Fibroblast of peridontal ligament (primary cell): ENCODE measurements around the gene ACP6.

Experiments used
- DNase-seq: peaks from one replicate; pipeline ENCODE4 v3.0.0-alpha.2; 2010; ENCODE audit errors: extremely low read depth

ACP6 gene

DNA sequence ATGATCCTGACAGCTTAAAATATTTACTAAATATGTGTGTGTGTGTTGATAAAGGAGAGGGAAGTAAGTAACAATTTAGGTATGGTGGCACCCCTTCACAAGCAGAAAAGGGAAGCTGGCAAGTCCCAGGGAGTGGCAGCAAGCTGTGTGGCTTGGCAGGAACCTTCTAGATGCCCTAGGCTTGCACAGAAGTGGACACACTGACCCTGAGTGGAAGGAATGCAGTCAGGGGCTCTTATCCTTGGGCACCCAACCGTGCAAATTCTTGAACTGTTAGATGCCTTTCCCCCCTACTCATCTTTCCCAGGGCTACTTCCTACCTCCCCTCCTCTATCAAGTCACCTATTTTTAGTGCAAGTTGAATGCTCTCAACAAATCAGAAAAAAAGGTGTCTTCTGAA is 18.9 kb downstream of the ACP6 start:
- DNase-seq = no peak

DNA sequence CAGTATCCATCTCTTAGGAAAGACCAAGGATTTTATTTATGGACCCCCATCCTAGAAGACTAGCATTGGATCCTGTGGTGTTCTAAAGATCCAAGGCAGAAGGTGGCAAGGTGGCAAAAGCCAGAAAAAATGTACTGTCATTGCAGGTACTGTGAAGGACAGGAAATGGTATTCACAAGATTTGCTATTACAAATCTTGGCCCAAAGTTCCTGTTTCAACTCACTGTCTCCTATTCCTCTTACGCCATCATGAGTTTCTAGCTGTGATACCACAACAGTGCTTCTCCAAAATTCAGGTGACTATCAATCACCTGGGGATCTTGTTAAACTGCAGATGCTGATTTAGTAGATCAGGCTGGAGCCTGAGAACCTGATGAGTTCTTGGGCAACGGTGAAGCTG is 21.4 kb downstream of the ACP6 start:
- no peak for DNase-seq

DNA sequence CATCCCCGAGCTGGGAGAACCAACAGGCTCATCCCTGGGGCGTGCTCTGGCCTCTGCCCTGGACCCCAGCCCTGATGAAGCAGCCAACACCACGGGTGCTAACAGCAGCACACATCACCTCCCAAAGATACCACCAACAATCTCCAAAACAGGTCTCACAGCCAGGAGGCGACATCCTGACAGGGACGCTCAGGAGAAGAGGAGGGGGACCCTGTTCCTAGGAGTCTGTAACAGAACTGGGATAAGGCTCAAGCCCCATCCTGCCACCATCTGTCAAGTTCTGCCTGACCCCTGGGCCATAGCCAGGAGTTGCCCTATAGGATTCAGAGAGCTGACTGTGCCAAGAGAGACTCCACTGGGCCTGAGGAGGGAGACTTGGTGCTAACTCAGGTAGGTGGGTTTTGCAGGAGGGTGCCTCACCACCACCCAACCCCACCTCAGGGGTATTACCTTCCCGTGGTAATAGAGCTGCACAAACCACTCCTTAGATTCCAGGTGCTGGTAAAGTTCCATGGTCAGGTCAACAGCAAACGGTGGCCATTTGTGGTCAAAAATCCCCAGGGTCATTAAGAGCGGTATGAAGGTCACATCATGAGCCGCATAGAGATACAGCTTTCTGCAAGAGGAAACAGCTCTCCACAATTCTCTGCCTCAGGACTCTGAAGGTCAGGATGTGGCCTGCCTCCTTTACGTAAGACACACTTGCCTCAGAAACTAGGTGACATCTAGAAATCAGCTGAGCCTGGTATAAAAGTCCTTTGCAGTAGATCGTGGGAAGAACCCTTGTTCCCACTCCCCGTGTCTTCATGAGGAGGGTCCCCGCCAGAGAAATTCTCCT is 22.3 kb downstream of the ACP6 start:
- DNase-seq = no peak

DNA sequence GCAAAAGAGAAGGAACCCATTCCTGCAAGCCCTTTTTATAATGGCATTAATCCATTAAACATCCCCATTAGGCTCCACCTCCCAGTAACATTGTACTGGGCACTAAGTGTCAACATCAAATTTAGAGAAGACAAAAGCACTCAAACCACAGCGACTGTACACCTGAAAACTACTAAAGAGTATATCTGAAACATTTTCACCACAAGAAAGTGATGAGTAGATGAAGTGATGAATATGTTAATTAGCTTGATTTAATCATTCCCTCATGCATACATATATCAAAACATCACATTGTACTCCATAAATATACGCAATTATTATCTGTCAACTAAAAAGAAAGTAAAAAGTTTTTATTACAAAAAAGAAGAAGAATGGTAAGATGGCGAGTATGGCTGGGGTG is 26.4 kb downstream of the ACP6 start:
- no peak for DNase-seq

DNA sequence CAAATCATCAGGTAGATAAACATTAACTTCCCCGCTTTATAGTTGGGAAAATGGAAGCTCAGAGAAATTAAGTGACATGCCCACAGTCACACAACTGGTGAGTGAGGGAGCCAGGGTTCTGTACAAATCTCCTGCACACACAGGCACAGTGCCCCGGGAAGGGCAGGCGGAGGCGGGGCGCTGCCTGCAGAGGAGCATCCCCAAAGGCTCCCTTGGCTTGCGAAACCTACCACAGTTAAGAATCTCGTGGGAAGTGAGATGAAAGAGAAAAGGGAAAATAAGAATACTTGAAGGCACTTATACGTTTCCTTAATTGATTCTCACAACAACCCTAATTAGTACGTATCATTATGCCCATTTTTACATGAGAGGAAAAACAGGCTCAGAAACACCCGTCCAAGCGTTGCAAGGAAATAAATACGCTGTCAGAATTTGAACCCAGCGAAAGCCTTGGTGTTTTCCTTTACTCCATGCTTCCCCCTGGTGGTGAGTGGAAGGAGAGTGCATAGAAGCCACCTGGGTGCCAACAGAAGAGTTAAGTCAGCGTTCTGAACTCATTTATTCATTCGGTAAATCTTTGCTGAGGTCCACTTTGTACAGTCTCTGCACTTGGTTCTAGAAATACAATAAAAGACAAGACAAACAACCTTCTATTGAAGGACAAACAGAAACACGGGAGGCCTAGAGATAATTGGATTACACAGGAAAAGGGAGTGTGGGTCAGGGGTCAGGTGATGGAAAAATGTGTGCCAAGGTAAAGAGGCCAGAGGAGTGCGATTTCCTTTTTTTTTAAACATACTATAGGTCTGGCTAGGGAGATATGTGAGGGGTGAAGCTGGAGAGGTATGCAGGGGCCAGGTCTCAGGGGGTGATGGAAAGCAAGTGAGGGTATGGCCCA is 28.4 kb downstream of the ACP6 start:
- peak; percentile 68 for DNase-seq

DNA sequence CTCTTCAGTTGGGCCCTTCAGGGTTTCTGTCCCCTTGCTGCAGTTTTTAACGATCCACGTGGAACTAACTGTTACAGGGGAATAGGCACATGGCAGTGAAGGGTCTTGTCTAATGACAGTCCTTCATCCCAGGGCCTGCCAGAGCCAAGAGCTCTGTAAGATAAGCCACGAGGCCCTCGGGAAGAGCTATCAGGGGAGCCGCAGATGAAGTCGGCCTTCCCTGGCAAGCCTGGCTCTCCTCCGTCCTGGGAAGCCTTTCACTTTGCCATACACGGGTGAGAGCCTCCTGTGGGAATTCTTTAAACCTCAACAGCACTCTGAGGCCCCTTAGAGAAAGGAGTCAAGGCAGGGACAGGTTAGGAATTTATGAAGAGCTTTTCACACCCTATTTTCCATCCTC is 29.0 kb downstream of the ACP6 start:
- DNase-seq = no peak

DNA sequence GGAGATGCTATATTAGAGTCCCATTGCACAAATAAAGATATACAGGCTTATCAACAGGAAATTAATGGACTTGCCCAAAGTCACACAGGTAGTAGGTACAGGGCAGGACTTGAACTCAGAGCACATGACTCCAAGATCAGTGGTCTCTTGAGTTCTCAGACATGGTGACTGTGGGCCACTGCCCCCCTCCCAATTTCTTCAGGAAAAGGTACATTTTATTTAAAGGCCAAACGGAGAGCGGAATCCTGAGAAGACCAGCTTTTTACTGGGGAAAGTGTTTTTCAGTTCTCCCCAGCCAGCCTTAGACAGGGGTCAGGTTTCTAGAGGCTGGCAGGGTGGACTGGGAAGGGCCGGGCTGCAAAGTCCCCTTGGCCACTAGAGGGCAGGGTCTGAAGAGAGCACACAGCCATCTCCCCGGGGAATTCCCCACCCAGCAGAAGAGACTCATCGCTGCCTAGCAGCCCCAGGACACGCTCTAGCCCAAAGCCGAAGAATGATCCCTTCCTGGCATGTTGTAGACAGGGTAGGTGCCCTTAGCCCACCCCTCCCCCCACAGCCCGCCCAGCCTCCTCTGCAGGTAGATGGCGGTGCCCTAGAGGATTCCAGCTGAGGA is 29.7 kb downstream of the ACP6 start:
- peak; percentile 45 for DNase-seq

DNA sequence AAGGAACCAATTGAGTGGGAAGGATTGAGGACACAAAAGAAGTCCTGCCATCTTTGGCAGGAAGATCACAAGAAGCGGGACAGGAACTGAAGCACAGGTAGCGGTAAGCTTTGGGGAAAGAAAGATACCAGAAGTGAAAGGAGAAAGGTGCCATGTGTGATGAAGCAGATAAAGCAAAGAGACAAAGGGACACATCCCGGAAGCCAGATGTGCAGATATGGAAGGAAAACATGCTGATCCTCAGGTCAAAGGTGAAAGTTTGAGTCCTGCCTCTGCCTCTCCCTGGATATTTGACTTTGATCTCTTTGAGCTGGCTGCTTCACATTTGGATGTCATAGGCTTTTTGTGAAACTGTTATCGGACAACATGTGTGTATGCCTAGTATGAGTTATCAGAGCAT is 34.0 kb downstream of the ACP6 start:
- no peak for DNase-seq

DNA sequence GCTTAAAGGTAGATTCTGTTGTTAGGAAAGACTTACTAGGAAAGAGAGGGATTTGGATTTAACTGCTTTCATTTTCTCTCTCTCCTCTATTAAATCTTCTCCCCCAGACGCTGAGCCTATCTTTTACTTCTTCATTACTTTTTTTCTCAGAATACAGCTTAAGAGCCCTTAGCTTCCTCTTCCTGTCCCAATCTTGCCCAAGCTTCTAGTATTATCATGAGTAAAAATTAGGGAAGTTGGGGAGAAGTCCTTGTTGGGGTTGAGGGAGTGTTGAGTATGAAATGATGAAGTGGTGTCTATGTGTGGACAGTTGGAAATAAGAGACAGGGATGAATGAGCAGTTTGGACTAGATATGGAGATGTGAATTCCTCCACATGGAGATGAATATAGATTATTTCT is 35.0 kb downstream of the ACP6 start:
- no peak for DNase-seq

DNA sequence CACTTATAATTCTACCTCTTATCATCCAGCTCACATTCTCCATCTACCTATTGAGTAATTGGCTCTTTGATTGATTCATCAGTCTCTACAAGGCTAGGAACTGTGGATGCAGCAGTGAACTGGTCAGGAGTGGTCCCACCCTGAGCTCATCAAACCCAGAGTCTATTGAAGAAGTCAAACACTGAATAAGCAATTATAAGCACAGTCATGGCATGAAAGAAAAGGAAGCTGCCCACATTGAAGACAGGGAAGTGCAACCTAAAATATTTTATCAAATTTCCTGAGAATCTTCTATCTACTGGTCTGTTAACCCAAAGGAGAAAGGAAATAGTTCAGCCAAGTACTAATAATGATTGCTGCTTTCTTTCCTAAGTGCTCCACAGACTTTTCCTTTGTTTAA is 35.7 kb downstream of the ACP6 start:
- DNase-seq = no peak

DNA sequence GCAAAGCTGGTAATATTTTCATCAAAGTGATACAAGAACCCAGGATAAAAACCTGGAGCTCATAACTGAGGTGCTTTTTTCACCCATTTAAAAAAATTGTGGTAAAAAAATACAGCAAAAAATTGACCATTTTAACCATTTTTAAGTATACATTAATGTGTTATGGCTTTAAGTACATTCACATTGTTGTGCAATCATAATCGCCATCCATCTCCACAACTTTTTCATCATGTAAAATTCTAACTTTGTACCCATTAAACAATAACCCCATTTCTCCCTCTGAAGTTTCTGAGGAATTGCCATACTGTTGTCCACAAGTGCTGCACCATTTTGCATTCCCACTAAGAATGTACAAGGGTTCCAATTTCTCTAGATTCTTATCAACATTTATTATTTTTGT is 36.6 kb downstream of the ACP6 start:
- DNase-seq = no peak

DNA sequence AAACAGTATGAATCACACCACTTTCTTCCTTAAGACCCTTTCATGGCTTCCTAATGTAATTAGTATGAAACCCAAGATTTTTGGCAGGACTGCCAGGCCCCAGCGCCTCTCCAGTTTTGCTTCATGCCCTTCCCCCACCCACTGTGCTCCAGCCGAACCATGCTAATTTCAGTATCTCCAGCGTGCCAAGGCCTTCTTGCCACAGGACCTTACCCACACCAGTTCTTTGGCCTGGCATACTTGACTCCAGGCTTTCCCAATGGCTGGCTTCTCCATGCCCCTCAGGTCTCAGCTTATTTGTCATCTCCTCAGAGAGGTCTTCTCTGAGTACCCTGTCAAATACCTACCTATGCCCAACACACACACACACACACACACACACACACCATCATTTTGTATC is 38.5 kb downstream of the ACP6 start:
- DNase-seq = no peak

DNA sequence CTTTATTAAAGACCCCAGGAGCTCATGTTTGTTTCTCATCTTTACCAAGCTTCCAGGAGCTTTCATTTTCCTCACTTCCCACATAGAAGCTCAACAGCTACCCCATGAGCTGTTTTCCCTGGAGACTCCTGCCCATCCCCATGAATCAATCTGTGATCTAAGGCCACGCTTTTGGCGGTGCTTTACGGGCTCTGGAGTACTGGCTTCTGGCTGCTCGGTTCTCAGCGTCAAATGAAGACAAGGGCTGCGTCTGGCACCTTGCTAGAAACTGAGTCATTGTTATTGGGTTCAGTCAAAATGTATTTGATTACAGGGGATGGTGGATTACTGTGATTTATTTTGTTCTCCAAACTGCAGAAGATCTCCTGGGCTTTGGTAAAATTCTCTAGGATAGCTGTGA is 39.9 kb downstream of the ACP6 start:
- peak; percentile 79 for DNase-seq

DNA sequence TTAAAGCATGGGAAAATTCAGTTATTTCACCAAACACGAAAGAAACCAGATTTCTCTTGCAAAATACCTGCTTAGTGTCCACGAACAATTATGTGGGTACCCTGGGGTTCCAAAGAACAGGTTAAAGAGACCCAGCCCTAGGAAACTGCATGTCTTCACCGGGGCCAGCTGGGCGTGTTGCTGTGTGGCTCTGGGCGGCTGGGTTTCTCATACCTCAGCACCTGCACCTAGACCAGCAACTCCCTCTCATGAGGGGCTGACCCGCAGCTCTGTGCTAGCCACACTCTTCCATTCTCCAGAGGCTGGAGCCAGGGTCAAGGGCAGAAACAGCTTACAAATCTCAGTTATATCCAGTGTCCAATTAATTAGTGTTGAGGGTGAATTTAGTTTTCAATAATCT is 40.3 kb downstream of the ACP6 start:
- no peak for DNase-seq

DNA sequence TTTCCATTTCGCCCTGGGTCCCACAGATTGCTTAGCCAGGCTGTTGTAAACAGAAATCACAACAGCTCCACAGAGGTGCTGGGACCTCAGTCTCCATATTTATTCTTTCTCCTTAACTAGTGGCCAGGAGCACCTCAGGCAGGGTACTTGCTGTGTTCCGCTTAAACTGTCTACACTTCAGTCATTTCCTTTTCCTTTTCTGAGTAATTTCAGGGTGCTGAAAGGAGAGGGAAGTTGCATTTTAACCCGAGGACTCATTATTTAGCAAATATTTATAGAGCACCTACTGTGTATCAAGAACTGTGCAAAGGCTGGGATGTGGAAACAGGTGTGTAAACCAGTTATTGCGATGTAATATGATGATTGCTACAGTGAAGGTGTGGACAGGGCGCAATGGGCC is 41.9 kb downstream of the ACP6 start:
- DNase-seq = no peak

DNA sequence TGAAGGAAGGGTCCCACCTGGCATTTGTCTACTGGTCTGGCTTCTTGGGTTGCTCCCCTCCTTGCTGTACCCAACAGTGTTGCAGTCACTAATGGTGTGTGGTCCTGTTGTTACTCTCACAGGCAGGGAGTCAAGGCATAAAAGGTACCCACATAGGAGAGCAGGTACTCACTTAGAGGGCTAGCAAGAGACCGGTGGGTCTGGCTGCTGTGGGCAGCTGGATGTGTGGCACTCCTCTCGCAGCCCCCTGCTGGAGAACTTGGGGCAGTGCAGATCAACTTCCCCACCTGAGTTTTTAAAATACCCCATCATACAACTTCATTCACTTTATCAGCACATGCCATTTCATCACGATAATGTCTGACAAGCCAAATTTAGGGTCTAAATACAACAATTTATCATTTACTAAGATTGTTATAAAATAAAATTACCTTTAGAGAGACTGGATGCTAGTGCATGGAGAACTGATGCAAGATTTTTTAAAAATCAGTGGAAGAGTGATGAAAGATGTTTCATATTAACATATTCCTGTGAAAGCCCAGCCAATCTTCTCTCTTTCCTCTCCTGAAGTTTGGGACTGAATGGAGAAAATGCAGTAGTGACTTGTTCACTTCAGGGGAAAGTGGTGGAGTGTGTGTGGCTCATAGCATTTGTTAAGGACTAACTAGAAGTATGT is 42.8 kb downstream of the ACP6 start:
- DNase-seq = peak; percentile 48

DNA sequence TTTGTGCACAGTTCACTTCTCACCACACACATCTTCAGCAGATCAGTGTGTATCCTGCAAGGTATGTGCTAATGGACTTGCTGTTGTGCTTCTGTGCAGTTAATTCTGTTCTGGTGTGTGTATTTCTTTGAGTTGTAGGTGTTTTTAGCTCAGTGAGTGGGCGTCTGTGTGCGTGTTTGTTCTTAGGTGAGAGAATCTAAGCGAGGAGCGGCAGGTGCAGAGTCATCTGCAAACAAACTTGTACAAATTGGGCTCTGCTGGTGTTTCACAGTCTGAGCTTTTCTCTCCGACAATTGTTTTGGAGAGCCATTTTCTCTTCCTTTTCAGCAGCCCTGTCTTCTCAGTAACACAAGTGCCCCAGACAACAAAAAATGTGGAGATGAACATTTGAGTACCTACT is 43.6 kb downstream of the ACP6 start:
- no peak for DNase-seq

DNA sequence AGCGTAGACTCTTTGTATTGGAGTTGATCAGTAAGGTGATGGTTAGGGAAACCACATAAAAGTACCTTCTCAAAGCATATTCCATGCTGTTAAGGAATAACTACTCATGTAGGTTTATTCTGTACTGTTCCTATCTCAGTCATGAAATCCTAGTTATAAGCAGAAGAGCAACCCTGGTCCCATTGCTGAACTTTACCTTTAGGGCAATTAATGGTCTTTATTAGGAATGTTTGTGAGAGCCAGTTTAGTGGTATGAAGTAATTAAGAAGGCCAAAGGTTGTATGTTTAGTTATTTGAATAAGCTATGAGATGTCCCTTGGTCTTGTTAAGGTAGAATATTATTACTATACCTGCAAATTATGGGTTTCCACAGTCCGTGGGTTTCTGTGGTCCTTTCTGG is 44.0 kb downstream of the ACP6 start:
- DNase-seq = no peak

DNA sequence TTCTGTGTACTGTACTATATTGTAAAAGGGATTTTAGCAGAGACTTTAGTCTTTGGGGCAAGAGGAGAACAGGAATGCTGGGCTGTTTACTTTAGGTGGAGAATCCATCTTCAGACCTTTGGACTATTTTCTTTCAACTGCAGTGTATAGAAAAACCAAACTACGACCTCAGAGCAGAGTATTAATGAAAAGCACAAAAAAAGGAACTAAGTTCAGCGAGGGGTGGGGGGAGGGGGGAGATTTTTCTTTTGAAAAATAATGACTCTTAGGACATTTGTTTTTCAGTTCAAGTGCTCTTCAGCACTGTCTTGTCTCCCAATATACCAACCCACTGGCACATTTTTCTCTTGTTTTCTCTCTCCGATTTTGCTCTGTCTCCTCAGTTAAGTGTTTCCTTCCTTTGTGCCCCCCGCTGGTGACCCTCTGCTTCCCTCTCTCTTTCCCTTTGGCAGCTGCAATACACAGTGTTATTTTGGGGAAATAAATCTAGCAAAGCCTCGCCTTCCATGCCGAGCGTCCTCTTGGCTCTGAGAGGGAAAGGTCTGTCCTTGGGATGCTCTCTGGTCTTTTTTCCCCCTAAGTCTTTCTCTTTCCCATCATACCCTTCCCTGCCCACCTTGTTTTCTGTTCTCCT is 44.8 kb downstream of the ACP6 start:
- no peak for DNase-seq

DNA sequence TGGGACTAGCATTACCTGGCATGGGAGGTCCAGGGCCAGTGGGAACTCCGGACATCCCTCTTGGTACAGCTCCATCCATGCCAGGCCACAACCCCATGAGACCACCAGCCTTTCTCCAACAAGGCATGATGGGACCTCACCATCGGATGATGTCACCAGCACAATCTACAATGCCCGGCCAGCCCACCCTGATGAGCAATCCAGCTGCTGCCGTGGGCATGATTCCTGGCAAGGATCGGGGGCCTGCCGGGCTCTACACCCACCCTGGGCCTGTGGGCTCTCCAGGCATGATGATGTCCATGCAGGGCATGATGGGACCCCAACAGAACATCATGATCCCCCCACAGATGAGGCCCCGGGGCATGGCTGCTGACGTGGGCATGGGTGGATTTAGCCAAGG is 45.8 kb downstream of the ACP6 start:
- no peak for DNase-seq

DNA sequence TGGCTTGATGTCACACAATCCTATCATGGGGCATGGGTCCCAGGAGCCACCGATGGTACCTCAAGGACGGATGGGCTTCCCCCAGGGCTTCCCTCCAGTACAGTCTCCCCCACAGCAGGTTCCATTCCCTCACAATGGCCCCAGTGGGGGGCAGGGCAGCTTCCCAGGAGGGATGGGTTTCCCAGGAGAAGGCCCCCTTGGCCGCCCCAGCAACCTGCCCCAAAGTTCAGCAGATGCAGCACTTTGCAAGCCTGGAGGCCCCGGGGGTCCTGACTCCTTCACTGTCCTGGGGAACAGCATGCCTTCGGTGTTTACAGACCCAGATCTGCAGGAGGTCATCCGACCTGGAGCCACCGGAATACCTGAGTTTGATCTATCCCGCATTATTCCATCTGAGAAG is 46.3 kb downstream of the ACP6 start:
- DNase-seq = no peak

DNA sequence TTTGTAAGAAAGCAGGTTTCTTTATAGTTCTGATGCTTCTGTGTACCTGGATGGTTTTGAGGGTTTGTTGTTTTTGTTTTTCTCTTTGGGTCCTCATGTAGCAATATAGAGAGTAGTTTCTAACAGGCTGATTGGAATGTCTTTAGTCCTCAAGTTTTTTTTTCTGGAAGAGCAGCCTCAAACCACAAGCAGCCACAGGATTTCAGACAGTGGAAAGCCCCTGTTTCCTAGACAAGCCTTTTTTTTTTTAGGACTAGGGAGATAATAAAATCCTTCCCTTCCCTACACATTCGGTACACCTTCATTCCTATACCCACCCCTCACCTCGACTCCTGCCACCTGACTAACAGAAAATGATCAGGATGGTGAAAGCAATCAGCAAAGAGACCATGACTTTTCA is 47.6 kb downstream of the ACP6 start:
- peak; percentile 47 for DNase-seq
